Spleen (tissue), 7 donors: Measurements from ENCODE around the gene TTC22.

Experiments used
- POLR2AphosphoS5 ChIP-seq, 3 donors: sonication (generic); formaldehyde crosslinking; IDR thresholded peaks; one replicate each; pipeline ENCODE4 v1.5.1; 2017; ENCODE audit warnings: antibody characterized with exemption in 3 of 3
- TF ChIP-seq, protein P1 (sequence below), 11 experiments: fragments of 200-600 bp in 7 of 11; fragments of 450-650 bp in 4 of 11; sonication (generic) in 4 of 11; IDR thresholded peaks in 8 of 11; conservative IDR thresholded peaks in 3 of 11; 1 replicate in 7 of 11; 2 replicates in 4 of 11; pipeline versions ENCODE4 v1.4.0 to v1.8.0; 2016 to 2021; ENCODE audit warnings: antibody characterized with exemption in 11 of 11, inconsistent platforms in 4 of 11, mild to moderate bottlenecking in 1 of 11
- donor health status: DM: no; HTN: no; CAD: no; lungs with moderate emphysema.
- donor health status: DM: no; HTN: no; CAD: no.
- donor health status: DM: no; HTN: no; CAD: no.

DNA sequence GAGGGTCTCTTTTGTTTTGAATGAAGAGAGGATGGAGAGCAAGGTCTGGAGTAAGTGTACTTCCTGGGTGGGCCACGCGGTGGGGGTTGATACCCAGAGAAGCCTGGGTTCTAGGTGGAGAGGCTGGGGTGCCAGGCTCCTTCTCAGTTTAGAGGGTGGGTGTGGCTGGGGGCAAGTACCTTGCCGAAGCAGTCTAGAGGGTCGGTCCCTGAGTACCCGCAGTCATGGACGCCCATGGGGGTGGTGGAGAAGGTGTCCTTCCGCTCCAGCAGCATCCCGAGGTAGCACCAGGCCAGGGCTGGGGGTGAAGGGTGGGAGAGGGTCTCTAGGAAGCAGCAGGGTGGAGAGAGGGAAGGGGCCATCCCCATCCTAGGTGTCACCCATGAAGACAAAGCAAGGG lies 14.3 kb downstream of the TTC22 start:
- no peak for TF ChIP-seq POLR2AphosphoS5 (IDR thresholded peaks at IDR 0.05)
- TF ChIP-seq, protein P1, sequence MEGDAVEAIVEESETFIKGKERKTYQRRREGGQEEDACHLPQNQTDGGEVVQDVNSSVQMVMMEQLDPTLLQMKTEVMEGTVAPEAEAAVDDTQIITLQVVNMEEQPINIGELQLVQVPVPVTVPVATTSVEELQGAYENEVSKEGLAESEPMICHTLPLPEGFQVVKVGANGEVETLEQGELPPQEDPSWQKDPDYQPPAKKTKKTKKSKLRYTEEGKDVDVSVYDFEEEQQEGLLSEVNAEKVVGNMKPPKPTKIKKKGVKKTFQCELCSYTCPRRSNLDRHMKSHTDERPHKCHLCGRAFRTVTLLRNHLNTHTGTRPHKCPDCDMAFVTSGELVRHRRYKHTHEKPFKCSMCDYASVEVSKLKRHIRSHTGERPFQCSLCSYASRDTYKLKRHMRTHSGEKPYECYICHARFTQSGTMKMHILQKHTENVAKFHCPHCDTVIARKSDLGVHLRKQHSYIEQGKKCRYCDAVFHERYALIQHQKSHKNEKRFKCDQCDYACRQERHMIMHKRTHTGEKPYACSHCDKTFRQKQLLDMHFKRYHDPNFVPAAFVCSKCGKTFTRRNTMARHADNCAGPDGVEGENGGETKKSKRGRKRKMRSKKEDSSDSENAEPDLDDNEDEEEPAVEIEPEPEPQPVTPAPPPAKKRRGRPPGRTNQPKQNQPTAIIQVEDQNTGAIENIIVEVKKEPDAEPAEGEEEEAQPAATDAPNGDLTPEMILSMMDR (IDR thresholded peaks at IDR 0.05 in 8 of 11, conservative IDR thresholded peaks at IDR 0.05 in 3 of 11), result no peak
